ENCODE results near the gene PALM. TPM values are rescaled to one million over a fixed set of nuclear protein-coding genes. Genes with fewer than 3 reads are reported as not detected.
A peak's percentile ranks its signal among the peaks of the same experiment; 100 is the strongest.

The PALM gene
- polyA plus RNA-seq, 2 of the 4 experiments (the other 2 are of a cell fraction) = 3.0 to 15.7 TPM

DNA sequence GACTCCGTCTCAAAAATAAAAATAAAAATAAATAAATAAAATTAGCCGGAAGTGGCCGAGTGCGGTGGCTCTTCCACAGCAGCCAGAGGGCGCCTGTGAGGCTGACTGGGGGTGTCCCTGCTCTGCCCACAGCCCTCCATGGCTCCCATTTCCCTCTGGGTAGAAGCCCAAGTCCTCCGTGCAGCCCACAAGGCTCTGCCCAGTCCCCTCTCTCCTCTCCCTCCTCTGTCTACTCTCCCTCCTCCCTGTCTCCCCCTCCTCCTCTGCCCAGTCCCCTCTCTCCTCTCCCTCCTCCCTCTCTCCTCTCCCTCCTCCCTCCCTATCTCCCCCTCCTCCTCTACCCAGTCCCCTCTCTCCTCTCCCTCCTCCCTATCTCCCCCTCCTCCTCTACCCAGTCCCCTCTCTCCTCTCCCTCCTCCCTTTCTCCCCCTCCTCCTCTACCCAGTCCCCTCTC, 62.6 kb downstream of the PALM start (continued):
- TF ChIP-seq ELK1 (IDR thresholded peaks at IDR 0.05; ENCODE audit: low read depth, low read length) (no peak), NPAS2 (CRISPR knock-in tag; IDR thresholded peaks at IDR 0.05; ENCODE audit: borderline replicate concordance) (no peak)

GRCh38 chr19:772063-772462, 63.3 kb downstream of the PALM start:
- POLR2A ChIA-PET = interaction anchor here (0.7 kb wide), 1 partner anchor 19 kb away, joined by 3 read pairs; no protein-coding TSS in a partner anchor
- no peak overlapping the region for H3K4me2 ChIP-seq
- 95% methylated on average over 5 of the region's 5 CpGs for WGBS (ENCODE audit: missing lambda C conversion rate)

DNA sequence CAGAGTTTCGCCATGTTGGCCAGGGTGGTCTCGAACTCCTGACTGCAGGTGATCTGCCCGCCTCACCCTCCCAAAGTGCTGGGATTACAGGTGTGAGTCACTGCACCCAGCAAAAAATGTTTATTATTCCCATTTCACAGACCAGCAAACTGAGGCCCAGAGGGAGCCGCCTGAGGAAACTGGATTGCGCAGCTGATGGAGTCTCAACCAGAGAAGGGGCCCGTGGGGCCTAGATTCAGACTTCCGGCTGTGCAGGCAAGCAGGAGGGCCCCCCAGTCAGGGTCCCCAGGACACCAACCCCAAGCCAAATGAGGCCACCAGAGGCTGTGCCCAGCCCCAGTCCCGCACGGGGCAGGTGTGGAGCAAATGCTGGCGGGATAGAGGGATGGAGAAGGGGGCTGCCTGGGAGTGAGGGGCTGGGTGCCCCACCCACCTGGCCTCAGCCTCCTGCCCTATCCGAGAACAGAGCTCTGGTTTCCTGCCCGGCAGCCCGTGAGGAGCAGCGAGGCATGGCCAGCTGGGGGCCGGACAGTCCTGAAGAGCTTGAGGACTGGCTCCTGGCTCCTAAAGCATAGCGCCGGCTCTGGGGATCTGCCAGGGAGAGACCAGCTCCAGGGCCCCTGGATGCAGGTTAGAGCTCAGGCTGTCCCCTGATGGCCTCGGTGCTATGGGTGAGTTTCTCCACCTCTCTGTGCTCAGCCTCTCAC, 64.1 kb downstream of the PALM start:
- H3K4me3 ChIP-seq = no peak overlapping the region
- DNase-seq (ENCODE audit: low read depth in 1 of 2, low spot score in 1 of 2) (peak in 1 of 2 experiments; percentile 48), FAIRE-seq (no peak), ATAC-seq (peak; percentile 61 to 65; a peak in 5 of 6 replicates)
- peak overlapping the region; percentile 3; the same call in 1 of the 3 replicates for H3K4me2 ChIP-seq
- H3K27ac ChIP-seq = peak overlapping the region; percentile 58 to 85
- POLR2A ChIA-PET = interaction anchor here (0.6 kb wide), 1 partner anchor 20 kb away, joined by 3 read pairs; no protein-coding TSS in a partner anchor
- CTCF ChIA-PET = interaction anchor here (0.9 to 2.2 kb wide), 4 partner anchors 30 to 148 kb away, joined by 3 to 5 read pairs (median 3); no protein-coding TSS in a partner anchor
- no peaks in the 10 kb centered on the region for H3K9me3 ChIP-seq
- no peak for TF ChIP-seq NR3C1 (IDR thresholded peaks at IDR 0.05)
- peak; percentile 88; the same call in 1 of the 2 replicates for TF ChIP-seq CHD4 (IDR thresholded peaks at IDR 0.05; ENCODE audit: borderline replicate concordance)
- no peak for TF ChIP-seq FOSL2 (IDR thresholded peaks at IDR 0.05)
- no peak for TF ChIP-seq FOSL2 (CRISPR knock-in tag; IDR thresholded peaks at IDR 0.05)
- TF ChIP-seq CHD2 (IDR thresholded peaks at IDR 0.05; ENCODE audit: low read length, partially characterized antibody) = no peak
- no peak for TF ChIP-seq E2F6 (IDR thresholded peaks at IDR 0.05; ENCODE audit: borderline replicate concordance, low read depth)
- TF ChIP-seq BHLHE40 (IDR thresholded peaks at IDR 0.05; ENCODE audit: low read depth, low read length) = no peak
- no peak for TF ChIP-seq GATA3 (IDR thresholded peaks at IDR 0.05; ENCODE audit: borderline replicate concordance)
- no peak for TF ChIP-seq HOXA7 (CRISPR knock-in tag; IDR thresholded peaks at IDR 0.05)
- TF ChIP-seq MYC (IDR thresholded peaks at IDR 0.05; ENCODE audit: borderline replicate concordance, low read length) = no peak
- no peak for TF ChIP-seq USF2 (IDR thresholded peaks at IDR 0.05)
- TF ChIP-seq HDAC2 (IDR thresholded peaks at IDR 0.05) = peak; percentile 17; the same call in 1 of the 2 replicates
- TF ChIP-seq KDM1A (IDR thresholded peaks at IDR 0.05; ENCODE audit: low read depth) = peak; percentile 82
- 79% methylated on average over 9 of the region's 18 CpGs for WGBS (ENCODE audit: missing lambda C conversion rate)
- H3K4me1 ChIP-seq = peaks cover 18% of the 10 kb centered on the region

More at GRCh38 chr19:772063-772462, 63.3 kb downstream of the PALM start:
- ATAC-seq = no peak
- no peak for DNase-seq (ENCODE audit: low read depth in 1 of 2, low spot score in 1 of 2)
- CTCF ChIA-PET = interaction anchor here (1.2 to 2.2 kb wide), 3 partner anchors 30 to 149 kb away, joined by 3 to 5 read pairs (median 3); no protein-coding TSS in a partner anchor
- no peak for FAIRE-seq
- Histone ChIP-seq H3K27ac (peak overlapping the region; percentile 35 to 68; a peak in 3 of 6 replicates), H3K4me1 (peaks cover 18% of the 10 kb centered on the region), H3K9me3 (no peaks in the 10 kb centered on the region), H3K4me3 (no peak overlapping the region)
- no peak for TF ChIP-seq JUN (IDR thresholded peaks at IDR 0.05)
- TF ChIP-seq CEBPB (IDR thresholded peaks at IDR 0.05) = no peak

DNA sequence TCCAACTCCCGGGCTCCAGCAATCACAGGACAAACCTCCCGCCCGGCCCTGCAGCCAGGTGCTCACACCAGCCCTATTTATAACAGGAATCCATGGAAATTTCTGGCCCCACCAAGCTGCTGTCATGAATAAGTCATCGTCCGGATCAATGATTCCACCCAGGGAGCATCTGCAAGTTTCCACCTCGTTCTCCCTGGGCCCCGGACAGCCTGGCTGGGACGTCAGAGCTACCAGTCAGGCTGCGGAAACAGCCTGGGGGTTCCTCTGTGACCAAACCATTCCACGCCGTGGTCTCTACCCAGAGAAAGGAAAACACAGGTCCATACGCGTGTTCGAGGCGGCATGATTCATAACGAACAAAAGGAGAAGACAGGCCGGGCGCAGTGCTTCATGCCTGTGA, 67.8 kb downstream of the PALM start:
- no peak for FAIRE-seq
- peaks cover 33% of the 10 kb centered on the region for H3K4me1 ChIP-seq
- TF ChIP-seq ZNF302 (CRISPR knock-in tag; IDR thresholded peaks at IDR 0.05) (no peak), HEYL (CRISPR knock-in tag; IDR thresholded peaks at IDR 0.05) (no peak), SMC3 (IDR thresholded peaks at IDR 0.05) (no peak), NPAS2 (CRISPR knock-in tag; IDR thresholded peaks at IDR 0.05; ENCODE audit: borderline replicate concordance) (no peak), BCL3 (IDR thresholded peaks at IDR 0.05) (no peak), POLR2A (IDR thresholded peaks at IDR 0.05; ENCODE audit: low read length) (no peak), HOXB5 (CRISPR knock-in tag; IDR thresholded peaks at IDR 0.05) (no peak), MAX (IDR thresholded peaks at IDR 0.05) (no peak), TFCP2L1 (CRISPR knock-in tag; IDR thresholded peaks at IDR 0.05) (no peak)
- TF ChIP-seq, protein P1, sequence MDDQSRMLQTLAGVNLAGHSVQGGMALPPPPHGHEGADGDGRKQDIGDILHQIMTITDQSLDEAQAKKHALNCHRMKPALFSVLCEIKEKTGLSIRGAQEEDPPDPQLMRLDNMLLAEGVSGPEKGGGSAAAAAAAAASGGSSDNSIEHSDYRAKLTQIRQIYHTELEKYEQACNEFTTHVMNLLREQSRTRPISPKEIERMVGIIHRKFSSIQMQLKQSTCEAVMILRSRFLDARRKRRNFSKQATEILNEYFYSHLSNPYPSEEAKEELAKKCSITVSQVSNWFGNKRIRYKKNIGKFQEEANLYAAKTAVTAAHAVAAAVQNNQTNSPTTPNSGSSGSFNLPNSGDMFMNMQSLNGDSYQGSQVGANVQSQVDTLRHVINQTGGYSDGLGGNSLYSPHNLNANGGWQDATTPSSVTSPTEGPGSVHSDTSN (IDR thresholded peaks at IDR 0.05) = no peak
- H3K27ac ChIP-seq = peak overlapping the region in 1 of 2 experiments; percentile 61; a peak in 3 of 6 replicates
- ChIA-PET POLR2A (no interaction called here), CTCF (no interaction called here)
- no peak overlapping the region for H3K4me2 ChIP-seq
- WGBS (ENCODE audit: missing lambda C conversion rate) = 89% methylated on average over 18 of the region's 18 CpGs
- no peak overlapping the region for H3K4me3 ChIP-seq
- no peaks in the 10 kb centered on the region for H3K9me3 ChIP-seq
- no peak for DNase-seq (ENCODE audit: low read depth in 1 of 2, low spot score in 1 of 2)
- no peak for ATAC-seq

Data from A549 (cell line).